DND-41 (cell line): ENCODE results near the gene TST.

Experiments used
- ATAC-seq: fragments of 200-7000 bp; cut with Tn5 transposase; 3 replicates; pipeline ENCODE4 v1.9.1; 2021; ENCODE audit warnings: low read depth; ENCODE audit not compliant: insufficient read depth
- DNase-seq: peaks from one replicate; pipeline ENCODE4 v3.0.0-alpha.2; 2020
- H2AFZ ChIP-seq: 2 replicates; pipeline ENCODE4 v1.6.0; 2012; ENCODE audit warnings: low read depth, low read length
- H3K27ac ChIP-seq: 2 replicates; pipeline ENCODE4 v1.5.1; 2012; ENCODE audit warnings: low read length, inconsistent platforms
- H3K27me3 ChIP-seq: fragments of 200-600 bp; sonication (generic); 2 replicates; pipeline ENCODE4 v1.6.0; 2012; ENCODE audit warnings: low read length, mild to moderate bottlenecking, inconsistent platforms; ENCODE audit not compliant: insufficient read depth, poor library complexity
- H3K36me3 ChIP-seq: 2 replicates; pipeline ENCODE4 v1.5.1; 2012; ENCODE audit warnings: low read length, inconsistent platforms; ENCODE audit not compliant: insufficient read depth
- H3K4me1 ChIP-seq: 2 replicates; pipeline ENCODE4 v1.5.1; 2012; ENCODE audit warnings: mild to moderate bottlenecking, low read length; ENCODE audit not compliant: insufficient read depth
- H3K4me2 ChIP-seq: 2 replicates; pipeline ENCODE4 v1.6.0; 2012; ENCODE audit warnings: mild to moderate bottlenecking, moderate library complexity, low read length, inconsistent platforms; ENCODE audit not compliant: insufficient read depth
- H3K4me3 ChIP-seq, 2 experiments: fragments of 200-600 bp in 1 of 2; shearing (Covaris generic) in 1 of 2; 2 replicates each; pipeline ENCODE4 v1.5.1; 2012 to 2016; ENCODE audit warnings: inconsistent platforms in 2 of 2, low read length in 2 of 2, mild to moderate bottlenecking in 2 of 2, low read depth in 1 of 2, moderate library complexity in 1 of 2
- H3K79me2 ChIP-seq: 2 replicates; pipeline ENCODE4 v1.6.0; 2012; ENCODE audit warnings: low read length, inconsistent platforms; ENCODE audit not compliant: insufficient read depth
- H3K9ac ChIP-seq: 2 replicates; pipeline ENCODE4 v1.6.0; 2012; ENCODE audit warnings: low read depth, mild to moderate bottlenecking, inconsistent platforms, low read length, moderate library complexity
- H3K9me3 ChIP-seq: 2 replicates; pipeline ENCODE4 v1.5.1; 2012; ENCODE audit warnings: low read length, moderate library complexity, mild to moderate bottlenecking, inconsistent platforms; ENCODE audit not compliant: insufficient read depth, severe bottlenecking
- H4K20me1 ChIP-seq: 2 replicates; pipeline ENCODE4 v1.6.0; 2012; ENCODE audit warnings: low read length; ENCODE audit not compliant: insufficient read depth
- CTCF ChIP-seq: IDR thresholded peaks from 2 replicates; pipeline ENCODE4 v1.5.1; 2012; ENCODE audit warnings: borderline replicate concordance, low read length, moderate library complexity, mild to moderate bottlenecking; ENCODE audit not compliant: poor library complexity, severe bottlenecking; ENCODE audit errors: extremely low read depth
- EZH2 ChIP-seq: IDR thresholded peaks from 3 replicates; pipeline ENCODE4 v1.6.1; 2012; ENCODE audit warnings: borderline replicate concordance, low read depth, mild to moderate bottlenecking, moderate library complexity, low read length, inconsistent platforms; ENCODE audit not compliant: severe bottlenecking

TST gene

GRCh38 chr22:37012262-37012904 is 6.9 kb downstream of the TST start:
- H3K27me3 ChIP-seq, result peaks cover 8% of the 10 kb centered on the region
- H4K20me1 ChIP-seq, result 0 out of 2 replicates have a peak, but pooled peaks cover 6% of the 10 kb centered on the region
- no peak overlapping the region for H3K9ac ChIP-seq
- no peak overlapping the region for H3K4me3 ChIP-seq
- no peak overlapping the region for H3K4me2 ChIP-seq
- no peak for ATAC-seq
- H3K27ac ChIP-seq, result no peak overlapping the region
- no peak for DNase-seq
- TF ChIP-seq EZH2 (no peak), CTCF (no peak)
- H3K36me3 ChIP-seq, result no peaks in the 10 kb centered on the region
- H3K9me3 ChIP-seq, result no peaks in the 10 kb centered on the region
- H3K4me1 ChIP-seq, result no peaks in the 10 kb centered on the region
- H3K79me2 ChIP-seq, result no peaks in the 10 kb centered on the region
- H2AFZ ChIP-seq, result no peak overlapping the region

- no peak overlapping the region for H3K4me3 ChIP-seq
- H3K4me1 ChIP-seq, result no peaks in the 10 kb centered on the region
- no peaks in the 10 kb centered on the region for H3K9me3 ChIP-seq
- TF ChIP-seq CTCF (no peak), EZH2 (no peak)
- DNase-seq, result no peak
- H3K27ac ChIP-seq, result no peak overlapping the region
- no peak overlapping the region for H2AFZ ChIP-seq
- H3K4me2 ChIP-seq, result no peak overlapping the region
- no peaks in the 10 kb centered on the region for H3K79me2 ChIP-seq
- H3K27me3 ChIP-seq, result peaks cover 12% of the 10 kb centered on the region
- H4K20me1 ChIP-seq, result 0 out of 2 replicates have a peak, but pooled peaks cover 6% of the 10 kb centered on the region
- no peak overlapping the region for H3K9ac ChIP-seq
- no peak for ATAC-seq
- H3K36me3 ChIP-seq, result no peaks in the 10 kb centered on the region
Observed at GRCh38 chr22:37011472-37011871, 7.8 kb downstream of the TST start.

- ATAC-seq, result no peak
- no peak overlapping the region for H3K9ac ChIP-seq
- TF ChIP-seq EZH2 (no peak), CTCF (no peak)
Observed at GRCh38 chr22:37010976-37011375, 8.3 kb downstream of the TST start.

More at GRCh38 chr22:37010976-37011375, 8.3 kb downstream of the TST start:
- Histone ChIP-seq H3K27me3 (peaks cover 13% of the 10 kb centered on the region), H3K4me3 (no peak overlapping the region), H2AFZ (no peak overlapping the region), H3K4me1 (no peaks in the 10 kb centered on the region), H3K9me3 (no peaks in the 10 kb centered on the region), H3K4me2 (no peak overlapping the region), H3K36me3 (no peaks in the 10 kb centered on the region), H3K79me2 (no peaks in the 10 kb centered on the region), H3K27ac (no peak overlapping the region), H4K20me1 (0 out of 2 replicates have a peak, but pooled peaks cover 6% of the 10 kb centered on the region)
- DNase-seq, result no peak
